K562 (cell line): Measurements from ENCODE around the gene PITPNC1. TPM values are rescaled to one million over a fixed set of nuclear protein-coding genes. Genes with fewer than 3 reads are reported as not detected.

Source experiments
- ETV1 ChIP-seq: fragments of 450-650 bp; conservative IDR thresholded peaks from 2 replicates; pipeline ENCODE4 v1.6.1; 2016; ENCODE audit warnings: missing genetic modification characterization, control low read depth, low read depth, missing compliant biosample characterization
- HLTF ChIP-seq: fragments of 450-650 bp; IDR thresholded peaks from 2 replicates; pipeline ENCODE4 v1.6.1; 2016
- MAFF ChIP-seq: IDR thresholded peaks from 2 replicates; pipeline ENCODE4 v1.6.1; 2012; ENCODE audit warnings: low read length, improper control_type of control experiment
- MTA1 ChIP-seq: fragments of 450-650 bp; IDR thresholded peaks from 2 replicates; pipeline ENCODE4 v1.6.1; 2017; ENCODE audit warnings: borderline replicate concordance
- MTA3 ChIP-seq: fragments of 450-650 bp; formaldehyde crosslinking; IDR thresholded peaks from 2 replicates; pipeline ENCODE4 v1.6.1; 2017; ENCODE audit warnings: mild to moderate bottlenecking, borderline replicate concordance
- MXI1 ChIP-seq: IDR thresholded peaks from 2 replicates; pipeline ENCODE4 v1.6.1; 2011; ENCODE audit warnings: low read depth, mild to moderate bottlenecking, improper control_type of control experiment, low read length
- NR1H2 ChIP-seq: sonication (generic); formaldehyde crosslinking; IDR thresholded peaks from 2 replicates; pipeline ENCODE4 v1.4.0; 2020; ENCODE audit warnings: mild to moderate bottlenecking, missing genetic modification reagents
- SMARCA4 ChIP-seq: fragments of 450-650 bp; IDR thresholded peaks from 2 replicates; pipeline ENCODE4 v1.6.1; 2016
- SPI1 ChIP-seq: IDR thresholded peaks from 2 replicates; pipeline ENCODE4 v1.6.1; 2011; ENCODE audit warnings: low read depth, low read length, control low read depth, borderline replicate concordance
- YY1 ChIP-seq, 3 experiments: IDR thresholded peaks; 2 replicates each; pipeline ENCODE4 v1.6.1; 2011; ENCODE audit warnings: low read length in 2 of 3, mild to moderate bottlenecking in 2 of 3, moderate library complexity in 2 of 3, borderline replicate concordance in 1 of 3, control low read depth in 1 of 3, low read depth in 1 of 3; ENCODE audit not compliant: insufficient read depth in 3 of 3, insufficient replicate concordance in 2 of 3, control insufficient read depth in 1 of 3, insufficient read length in 1 of 3; ENCODE audit errors: extremely low read depth in 1 of 3
- polyA plus RNA-seq, 8 experiments: library from polyadenylated mRNA; depleted of rRNA in 4 of 8; stranded (reverse) in 5 of 8; unstranded in 3 of 8; fragments of >200 nt; fragmentation: Nextera tagmentation in 2 of 8; fragmentation: Illumina TruSeq in 1 of 8; extraction: Ambion mirVana in 2 of 8; extraction: Trizol in 1 of 8; gene quantifications; 2 replicates each; pipeline versions ENCODE4 v1.2.1 to v1.2.3, GENCODE V29; 2011 to 2014; ENCODE audit warnings: inconsistent platforms in 1 of 8, missing spikeins in 1 of 8
- total RNA-seq, 7 experiments: library from RNA; depleted of rRNA in 6 of 7; stranded (reverse); fragments of >200 nt in 6 of 7; fragmentation: Illumina TruSeq in 2 of 7; extraction: Trizol in 2 of 7; gene quantifications; 2 replicates each; pipeline versions ENCODE4 v1.2.1 to v1.2.3, GENCODE V29; 2011 to 2021; ENCODE audit warnings: low replicate concordance in 1 of 7
- TF ChIP-seq, protein P1 (sequence below), 2 experiments: fragments of 450-650 bp; formaldehyde crosslinking in 1 of 2; IDR thresholded peaks; 2 replicates each; pipeline versions ENCODE4 v1.4.0 to v1.6.1; 2014 to 2020; ENCODE audit warnings: mild to moderate bottlenecking in 2 of 2, borderline replicate concordance in 1 of 2, low read depth in 1 of 2
- TF ChIP-seq, protein P2 (sequence below): sonication (generic); formaldehyde crosslinking; IDR thresholded peaks from 2 replicates; pipeline ENCODE4 v1.8.1; 2023; ENCODE audit warnings: mild to moderate bottlenecking, missing genetic modification reagents
- TF ChIP-seq, protein P3 (sequence below): sonication (generic); formaldehyde crosslinking; IDR thresholded peaks from 2 replicates; pipeline ENCODE4 v1.9.0; 2022; ENCODE audit warnings: mild to moderate bottlenecking, missing genetic modification reagents
- TF ChIP-seq, protein P4 (sequence below): sonication (generic); formaldehyde crosslinking; IDR thresholded peaks from 2 replicates; pipeline ENCODE4 v1.8.1; 2023; ENCODE audit warnings: mild to moderate bottlenecking, missing genetic modification reagents

Gene PITPNC1
- total and polyA plus RNA-seq, 9 of the 15 experiments (the other 6 are each of a cell fraction or from before 2014, with no cell fraction given): 0.11 to 1.1 (median 0.65) TPM

- TF ChIP-seq, protein P1, sequence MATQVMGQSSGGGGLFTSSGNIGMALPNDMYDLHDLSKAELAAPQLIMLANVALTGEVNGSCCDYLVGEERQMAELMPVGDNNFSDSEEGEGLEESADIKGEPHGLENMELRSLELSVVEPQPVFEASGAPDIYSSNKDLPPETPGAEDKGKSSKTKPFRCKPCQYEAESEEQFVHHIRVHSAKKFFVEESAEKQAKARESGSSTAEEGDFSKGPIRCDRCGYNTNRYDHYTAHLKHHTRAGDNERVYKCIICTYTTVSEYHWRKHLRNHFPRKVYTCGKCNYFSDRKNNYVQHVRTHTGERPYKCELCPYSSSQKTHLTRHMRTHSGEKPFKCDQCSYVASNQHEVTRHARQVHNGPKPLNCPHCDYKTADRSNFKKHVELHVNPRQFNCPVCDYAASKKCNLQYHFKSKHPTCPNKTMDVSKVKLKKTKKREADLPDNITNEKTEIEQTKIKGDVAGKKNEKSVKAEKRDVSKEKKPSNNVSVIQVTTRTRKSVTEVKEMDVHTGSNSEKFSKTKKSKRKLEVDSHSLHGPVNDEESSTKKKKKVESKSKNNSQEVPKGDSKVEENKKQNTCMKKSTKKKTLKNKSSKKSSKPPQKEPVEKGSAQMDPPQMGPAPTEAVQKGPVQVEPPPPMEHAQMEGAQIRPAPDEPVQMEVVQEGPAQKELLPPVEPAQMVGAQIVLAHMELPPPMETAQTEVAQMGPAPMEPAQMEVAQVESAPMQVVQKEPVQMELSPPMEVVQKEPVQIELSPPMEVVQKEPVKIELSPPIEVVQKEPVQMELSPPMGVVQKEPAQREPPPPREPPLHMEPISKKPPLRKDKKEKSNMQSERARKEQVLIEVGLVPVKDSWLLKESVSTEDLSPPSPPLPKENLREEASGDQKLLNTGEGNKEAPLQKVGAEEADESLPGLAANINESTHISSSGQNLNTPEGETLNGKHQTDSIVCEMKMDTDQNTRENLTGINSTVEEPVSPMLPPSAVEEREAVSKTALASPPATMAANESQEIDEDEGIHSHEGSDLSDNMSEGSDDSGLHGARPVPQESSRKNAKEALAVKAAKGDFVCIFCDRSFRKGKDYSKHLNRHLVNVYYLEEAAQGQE (IDR thresholded peaks at IDR 0.05; ENCODE audit: borderline replicate concordance): peak; percentile 34; the same call in 1 of the 2 replicates
- TF ChIP-seq, protein P1 (CRISPR knock-in tag; IDR thresholded peaks at IDR 0.05; ENCODE audit: low read depth): no peak
- TF ChIP-seq MXI1 (peak; percentile 29; the same call in 1 of the 2 replicates), ETV1 (tag) (no peak), SMARCA4 (peak; percentile 92), MAFF (peak; percentile 58; the same call in 1 of the 2 replicates), MTA3 (peak; percentile 37; the same call in 1 of the 2 replicates), SPI1 (peak; percentile 48; the same call in 1 of the 2 replicates), MTA1 (peak; percentile 30; the same call in 1 of the 2 replicates), YY1 (IDR thresholded peaks at IDR 0.05; ENCODE audit: borderline replicate concordance in 1 of 3, control insufficient read depth in 1 of 3, extremely low read depth in 1 of 3, insufficient read depth in 3 of 3, insufficient read length in 1 of 3, insufficient replicate concordance in 2 of 3, low read depth in 1 of 3, low read length in 2 of 3) (peak in 1 of 3 experiments; percentile 23), NR1H2 (CRISPR knock-in tag) (no peak), HLTF (no peak)
- TF ChIP-seq, protein P2, sequence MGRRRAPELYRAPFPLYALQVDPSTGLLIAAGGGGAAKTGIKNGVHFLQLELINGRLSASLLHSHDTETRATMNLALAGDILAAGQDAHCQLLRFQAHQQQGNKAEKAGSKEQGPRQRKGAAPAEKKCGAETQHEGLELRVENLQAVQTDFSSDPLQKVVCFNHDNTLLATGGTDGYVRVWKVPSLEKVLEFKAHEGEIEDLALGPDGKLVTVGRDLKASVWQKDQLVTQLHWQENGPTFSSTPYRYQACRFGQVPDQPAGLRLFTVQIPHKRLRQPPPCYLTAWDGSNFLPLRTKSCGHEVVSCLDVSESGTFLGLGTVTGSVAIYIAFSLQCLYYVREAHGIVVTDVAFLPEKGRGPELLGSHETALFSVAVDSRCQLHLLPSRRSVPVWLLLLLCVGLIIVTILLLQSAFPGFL (CRISPR knock-in tag): 0 out of 2 replicates have a peak, but pooled peaks have one; percentile 85
- TF ChIP-seq, protein P3, sequence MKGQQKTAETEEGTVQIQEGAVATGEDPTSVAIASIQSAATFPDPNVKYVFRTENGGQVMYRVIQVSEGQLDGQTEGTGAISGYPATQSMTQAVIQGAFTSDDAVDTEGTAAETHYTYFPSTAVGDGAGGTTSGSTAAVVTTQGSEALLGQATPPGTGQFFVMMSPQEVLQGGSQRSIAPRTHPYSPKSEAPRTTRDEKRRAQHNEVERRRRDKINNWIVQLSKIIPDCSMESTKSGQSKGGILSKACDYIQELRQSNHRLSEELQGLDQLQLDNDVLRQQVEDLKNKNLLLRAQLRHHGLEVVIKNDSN: no peak
- TF ChIP-seq, protein P4, sequence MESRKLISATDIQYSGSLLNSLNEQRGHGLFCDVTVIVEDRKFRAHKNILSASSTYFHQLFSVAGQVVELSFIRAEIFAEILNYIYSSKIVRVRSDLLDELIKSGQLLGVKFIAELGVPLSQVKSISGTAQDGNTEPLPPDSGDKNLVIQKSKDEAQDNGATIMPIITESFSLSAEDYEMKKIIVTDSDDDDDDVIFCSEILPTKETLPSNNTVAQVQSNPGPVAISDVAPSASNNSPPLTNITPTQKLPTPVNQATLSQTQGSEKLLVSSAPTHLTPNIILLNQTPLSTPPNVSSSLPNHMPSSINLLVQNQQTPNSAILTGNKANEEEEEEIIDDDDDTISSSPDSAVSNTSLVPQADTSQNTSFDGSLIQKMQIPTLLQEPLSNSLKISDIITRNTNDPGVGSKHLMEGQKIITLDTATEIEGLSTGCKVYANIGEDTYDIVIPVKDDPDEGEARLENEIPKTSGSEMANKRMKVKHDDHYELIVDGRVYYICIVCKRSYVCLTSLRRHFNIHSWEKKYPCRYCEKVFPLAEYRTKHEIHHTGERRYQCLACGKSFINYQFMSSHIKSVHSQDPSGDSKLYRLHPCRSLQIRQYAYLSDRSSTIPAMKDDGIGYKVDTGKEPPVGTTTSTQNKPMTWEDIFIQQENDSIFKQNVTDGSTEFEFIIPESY (CRISPR knock-in tag): 0 out of 2 replicates have a peak, but pooled peaks have one; percentile 19
Observed at GRCh38 chr17:67374329-67375053, 2.6 kb upstream of the PITPNC1 start (continued).
